GM23338 (cell line): ENCODE results near the gene FASN.

Experiments
- CTCF ChIP-seq, 2 experiments: fragments of 200-600 bp in 1 of 2; sonication (generic) in 1 of 2; conservative IDR thresholded peaks; 2 replicates each; pipeline versions ENCODE4 v1.5.1 to v1.6.1; 2016 to 2017; ENCODE audit warnings: antibody characterized with exemption in 2 of 2, low read depth in 2 of 2, mild to moderate bottlenecking in 2 of 2, moderate library complexity in 1 of 2
- JUNB ChIP-seq: IDR thresholded peaks from one replicate; pipeline ENCODE4 v1.6.1; 2016; ENCODE audit warnings: antibody characterized with exemption; ENCODE audit not compliant: unreplicated experiment
- ZNF331 ChIP-seq: fragments of 250-450 bp; sonication (Bioruptor Pico); IDR thresholded peaks from 2 replicates; pipeline ENCODE4 v1.5.0; 2020; ENCODE audit warnings: low read depth, mild to moderate bottlenecking, moderate library complexity

GRCh38 chr17:82103553-82104451 lies 5.8 kb upstream of the FASN start:
- TF ChIP-seq JUNB (no peak), ZNF331 (CRISPR knock-in tag) (no peak), CTCF (conservative IDR thresholded peaks at IDR 0.05; ENCODE audit: low read depth in 2 of 2) (no peak)
